Aorta (tissue), 5 donors: ENCODE results near the gene MMP24OS. TPM values are rescaled to one million over a fixed set of nuclear protein-coding genes. Genes with fewer than 3 reads are reported as not detected.

Source experiments
- ATAC-seq: fragments of 200-7000 bp; cut with Tn5 transposase; one replicate; pipeline ENCODE4 v1.9.1; 2022; ENCODE audit warnings: moderate library complexity; ENCODE audit not compliant: low FRiP score
- DNase-seq, 2 donors: peaks; one replicate each; pipeline ENCODE4 v3.0.0-alpha.2; 2020
- H3K27ac ChIP-seq, 2 donors: one replicate each; pipeline ENCODE4 v1.5.1; 2013; ENCODE audit warnings: low read length in 2 of 2, mild to moderate bottlenecking in 2 of 2, moderate library complexity in 2 of 2, control low read depth in 1 of 2, inconsistent platforms in 1 of 2, low read depth in 1 of 2
- H3K27me3 ChIP-seq, 2 donors: one replicate each; pipeline ENCODE4 v1.6.1; 2013; ENCODE audit warnings: control low read depth in 1 of 2, low read length in 1 of 2, mild to moderate bottlenecking in 1 of 2, moderate library complexity in 1 of 2; ENCODE audit not compliant: insufficient read depth in 2 of 2, control insufficient read depth in 1 of 2
- H3K36me3 ChIP-seq, 2 donors: one replicate each; pipeline ENCODE4 v1.6.1; 2013; ENCODE audit warnings: control low read depth in 1 of 2, low read length in 1 of 2, mild to moderate bottlenecking in 1 of 2; ENCODE audit not compliant: insufficient read depth in 2 of 2, control insufficient read depth in 1 of 2
- H3K4me1 ChIP-seq, 2 donors: one replicate each; pipeline ENCODE4 v1.6.1; 2013; ENCODE audit warnings: low read length in 2 of 2, control low read depth in 1 of 2, mild to moderate bottlenecking in 1 of 2, moderate library complexity in 1 of 2; ENCODE audit not compliant: insufficient read depth in 2 of 2, control insufficient read depth in 1 of 2
- H3K4me3 ChIP-seq, 2 donors: one replicate each; pipeline ENCODE4 v1.5.1; 2013; ENCODE audit warnings: low read length in 2 of 2, control low read depth in 1 of 2, mild to moderate bottlenecking in 1 of 2
- H3K9me3 ChIP-seq: one replicate; pipeline ENCODE4 v1.6.1; 2013; ENCODE audit warnings: mild to moderate bottlenecking, low read length; ENCODE audit not compliant: control insufficient read depth
- WGBS, 2 donors: extraction: QIAGEN DNeasy Blood & Tissue Kit; methylation state at CpG; one replicate each; pipeline ENCODE4 v1.1.7; 2013; 5-methylcytosine and 5-hydroxymethylcytosine counted together
- intact Hi-C, 2 donors: fragments of 100-400 bp; cut with DNase I; formaldehyde crosslinking; loops; one replicate each; pipeline versions ENCODE4 v1.14.2 to v1.15.0; 2022
- polyA plus RNA-seq, 2 donors: library from polyadenylated mRNA; stranded (reverse); fragments of 200-250 nt; gene quantifications; one replicate each; pipeline ENCODE4 v1.2.3, GENCODE V29; 2013
- total RNA-seq, 2 donors: library from RNA; stranded (reverse); fragmentation: NEBNext Ultra II Directional; extraction: Animal tissue kit (Norgen Biotek cat#: 25700); gene quantifications; one replicate each; pipeline ENCODE4 v1.2.1, GENCODE V29; 2021
- donor health status: healthy with polysubstance abuse.
- donor health status: Bipolar disorder and iron deficiency.
- donor health status: DM: no; HTN: no; CAD: no.
- donor health status: DM: no; HTN: no; CAD: no.
- donor health status: DM: yes; HTN: yes; CAD: no.

The MMP24OS gene
- total and polyA plus RNA-seq, 4 donors: 50.8 to 79.2 (median 60.0) TPM

DNA sequence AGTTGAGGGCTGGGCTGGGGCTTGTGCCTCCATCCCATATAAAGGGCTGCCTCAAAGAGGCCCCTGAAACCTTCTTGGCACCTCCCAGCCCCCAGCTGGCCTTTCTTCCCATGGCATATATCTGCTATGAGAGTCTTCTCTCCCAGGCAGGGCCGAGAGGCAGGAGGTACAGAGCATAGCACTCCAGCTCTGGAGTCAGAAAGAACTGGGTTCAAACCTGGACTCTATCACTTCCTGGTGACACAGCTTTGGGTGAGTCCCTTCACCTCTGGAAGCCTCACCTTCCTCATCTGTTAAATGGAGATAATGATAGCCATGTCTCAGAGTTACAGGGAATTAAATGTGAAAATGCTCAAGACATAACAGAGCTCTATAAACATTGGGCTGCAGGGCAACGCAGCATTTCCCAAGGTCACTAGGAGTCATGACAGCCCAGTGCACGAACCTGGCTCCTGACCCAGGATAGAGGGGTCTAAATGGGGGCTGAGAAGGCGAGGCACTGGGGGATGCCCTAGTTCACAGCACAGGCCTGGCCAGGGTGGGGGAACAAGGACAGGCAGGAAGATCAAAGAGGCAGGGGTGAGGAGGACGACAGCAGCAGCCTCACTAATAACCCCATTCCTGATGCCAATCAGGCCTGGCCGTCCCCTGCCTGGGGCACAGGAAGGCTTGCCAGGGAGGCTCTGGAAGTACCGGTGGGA is 12.4 kb upstream of the MMP24OS start:
- ATAC-seq: no peak
- no peak for DNase-seq
- 69 to 70% methylated on average over 7 of the region's 7 CpGs for WGBS, 2 donors

DNA sequence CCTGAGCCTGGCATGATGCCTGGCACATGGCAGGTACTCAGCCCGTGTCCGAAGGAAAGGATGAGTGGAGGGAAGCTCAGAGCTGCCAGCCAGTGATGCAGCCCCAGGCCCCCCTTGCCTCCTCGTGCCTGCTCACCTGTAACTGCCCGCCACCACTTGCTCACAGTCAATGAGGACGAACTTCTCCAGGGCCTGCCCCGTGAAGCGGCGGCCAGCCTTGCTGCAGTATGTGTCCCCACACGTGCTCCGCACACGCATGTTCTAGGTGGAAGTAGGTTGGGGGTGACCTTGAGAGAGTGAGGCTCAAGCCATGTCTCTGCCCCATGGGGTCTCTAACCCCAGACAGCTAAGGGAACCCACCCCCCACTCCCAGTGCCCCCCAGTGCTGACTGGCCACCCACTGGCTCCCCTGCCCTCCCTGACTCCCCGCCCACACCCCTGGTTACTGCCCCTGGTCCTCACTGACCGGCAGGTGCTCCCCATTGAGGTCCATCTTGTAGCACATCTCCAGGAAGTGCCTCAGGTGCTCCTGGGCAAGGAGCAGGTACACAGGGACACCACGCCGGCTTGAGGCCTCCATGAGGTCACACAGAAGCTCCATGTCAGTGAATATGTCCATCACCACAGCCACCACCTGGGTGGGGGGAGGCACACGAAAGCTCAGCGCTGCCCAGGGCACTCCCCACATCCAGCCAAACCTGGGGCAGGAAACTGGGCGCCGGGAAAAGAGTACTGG is 10.6 kb upstream of the MMP24OS start:
- Histone ChIP-seq H3K4me3 (no peak overlapping the region), H3K27ac (no peak overlapping the region), H3K27me3 (no peaks in the 10 kb centered on the region), H3K9me3 (no peaks in the 10 kb centered on the region), H3K36me3 (no peaks in the 10 kb centered on the region), H3K4me1 (no peaks in the 10 kb centered on the region)
- peak in 1 of 2 donors; percentile 71 for DNase-seq
- intact Hi-C loops: no loop called here
- 85 to 86% methylated on average over 19 of the region's 19 CpGs for WGBS, 2 donors
- no peak for ATAC-seq

More for the DNA sequence above, 12.4 kb upstream of the MMP24OS start:
- H3K4me3 ChIP-seq: no peak overlapping the region
- H3K4me1 ChIP-seq: no peaks in the 10 kb centered on the region
- no peaks in the 10 kb centered on the region for H3K36me3 ChIP-seq
- no peaks in the 10 kb centered on the region for H3K9me3 ChIP-seq
- no peak overlapping the region for H3K27ac ChIP-seq
- intact Hi-C loops: no loop called here
- no peaks in the 10 kb centered on the region for H3K27me3 ChIP-seq

DNA sequence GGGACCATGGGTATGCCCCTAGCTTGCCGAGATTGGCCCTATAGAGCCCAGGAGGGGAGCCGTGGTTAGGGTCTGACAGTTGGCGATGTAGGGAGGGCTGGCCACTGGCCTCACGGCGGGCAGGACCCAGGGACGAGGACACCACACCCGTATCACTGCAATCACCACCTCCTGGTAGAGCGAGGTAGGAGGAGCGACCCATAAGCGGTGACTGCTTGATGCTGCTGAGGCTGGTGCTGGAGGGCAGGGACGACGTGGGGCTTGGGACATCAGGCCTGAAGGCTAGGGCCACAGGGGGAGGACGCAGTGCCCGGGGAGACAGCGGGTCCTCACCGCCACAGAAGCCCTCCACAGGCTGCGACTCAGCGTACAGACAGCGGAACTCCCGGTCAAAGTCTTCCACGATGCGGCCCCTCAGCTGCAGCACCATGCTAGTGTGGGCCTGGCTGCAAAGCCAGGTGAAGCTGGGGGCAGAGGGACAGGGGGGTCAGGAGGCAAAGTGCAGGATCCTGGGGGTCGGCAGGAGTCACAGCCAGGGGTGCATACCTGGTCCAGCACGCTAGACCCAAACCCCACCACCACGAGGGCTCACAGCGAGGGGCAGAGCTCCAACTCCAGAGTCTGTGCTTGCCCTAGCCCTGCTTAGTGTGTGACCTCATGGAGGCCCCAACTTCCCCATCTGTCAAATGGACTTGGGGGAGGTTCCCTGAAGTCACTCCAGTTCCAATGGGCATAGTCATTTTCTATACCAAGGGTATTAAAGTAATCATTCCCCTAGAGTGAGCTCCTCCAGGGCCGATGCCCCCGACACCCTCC is 9.8 kb upstream of the MMP24OS start:
- ATAC-seq (no peak), DNase-seq (peak in 1 of 2 donors; percentile 61)

DNA sequence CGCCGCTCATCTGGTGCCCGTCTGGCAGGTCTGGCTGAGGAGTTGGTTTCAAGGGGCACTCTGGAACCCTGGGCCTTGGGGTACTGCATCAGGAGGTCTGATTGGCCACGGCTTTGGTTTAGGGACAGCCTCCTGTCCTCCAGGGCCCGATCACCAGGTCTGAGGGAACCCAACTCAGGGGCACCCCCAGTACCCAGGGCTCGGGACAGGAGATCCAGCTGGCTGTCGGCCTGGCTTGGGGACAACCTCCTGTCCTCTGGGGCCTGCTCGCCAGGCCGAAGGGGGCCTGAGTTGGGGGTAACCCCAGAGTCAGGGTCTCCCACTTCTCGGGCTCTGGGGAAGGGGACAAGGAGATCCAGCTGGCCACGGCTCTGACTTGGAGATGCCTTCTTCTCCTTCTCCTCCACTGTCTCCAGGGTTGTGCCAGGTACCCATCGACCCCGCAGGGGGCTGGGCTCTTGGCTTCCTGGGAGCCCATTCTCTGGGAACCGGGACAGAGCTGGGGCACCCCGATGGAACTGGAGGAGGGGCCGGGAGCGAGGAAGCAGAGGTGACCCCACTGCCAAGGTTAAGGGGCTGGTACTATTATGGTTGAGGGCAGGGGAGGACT is 9.1 kb upstream of the MMP24OS start:
- ATAC-seq (no peak), DNase-seq (peak in 1 of 2 donors; percentile 71)
- 85 to 91% methylated on average over 17 of the region's 17 CpGs for WGBS, 2 donors
- no peaks in the 10 kb centered on the region for H3K27me3 ChIP-seq
- H3K9me3 ChIP-seq: no peaks in the 10 kb centered on the region
- no peak overlapping the region for H3K27ac ChIP-seq
- H3K4me1 ChIP-seq: no peaks in the 10 kb centered on the region
- no peak overlapping the region for H3K4me3 ChIP-seq
- intact Hi-C loops: no loop called here
- H3K36me3 ChIP-seq: no peaks in the 10 kb centered on the region

More for the DNA sequence above, 9.8 kb upstream of the MMP24OS start:
- H3K36me3 ChIP-seq: no peaks in the 10 kb centered on the region
- H3K4me3 ChIP-seq: no peak overlapping the region
- intact Hi-C loops: no loop called here
- WGBS, 2 donors: 85 to 88% methylated on average over 28 of the region's 28 CpGs
- no peaks in the 10 kb centered on the region for H3K9me3 ChIP-seq
- H3K27ac ChIP-seq: no peak overlapping the region
- no peaks in the 10 kb centered on the region for H3K4me1 ChIP-seq
- no peaks in the 10 kb centered on the region for H3K27me3 ChIP-seq

DNA sequence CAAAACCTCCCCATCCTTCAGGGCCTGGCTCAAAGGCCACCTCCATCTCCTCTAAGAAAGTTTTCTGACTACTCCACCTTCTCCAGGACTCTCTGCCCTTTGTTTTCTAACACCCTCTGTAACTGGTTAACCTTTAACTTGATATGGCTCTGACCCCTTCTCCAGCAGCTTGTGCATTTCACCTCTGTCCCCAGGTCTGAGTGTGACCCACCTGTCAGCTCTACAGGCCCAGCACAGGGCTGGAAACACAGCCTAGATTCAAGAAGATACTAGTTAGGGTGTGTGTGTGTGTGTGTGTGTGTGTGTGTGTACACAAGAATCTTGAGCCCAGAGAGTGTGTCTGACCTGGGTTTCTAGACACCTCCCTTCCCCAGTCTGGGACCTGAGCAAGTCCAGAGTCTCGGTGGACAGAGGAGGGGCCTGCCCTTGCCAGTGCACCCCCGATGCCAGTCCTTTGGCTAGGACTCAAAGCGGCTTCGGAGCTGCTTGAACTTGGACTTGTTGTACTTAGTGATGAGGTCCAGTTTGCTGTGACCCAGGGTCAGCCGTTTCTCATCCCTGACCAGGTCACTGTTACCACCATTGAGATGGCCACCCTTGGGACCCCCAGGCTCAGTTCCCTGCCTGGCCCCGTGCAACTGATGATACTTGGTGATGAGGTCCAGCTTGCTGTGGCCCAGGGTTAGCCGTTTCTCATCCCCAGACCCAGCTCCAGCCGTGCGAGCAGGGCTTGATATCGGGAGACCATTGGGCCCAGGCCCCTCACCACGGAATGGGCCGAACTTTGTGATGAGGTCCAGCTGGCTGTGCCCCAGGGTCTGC is 8.4 kb upstream of the MMP24OS start:
- H3K36me3 ChIP-seq: no peaks in the 10 kb centered on the region
- H3K4me1 ChIP-seq: no peaks in the 10 kb centered on the region
- peak in 1 of 2 donors; percentile 72 for DNase-seq
- no peaks in the 10 kb centered on the region for H3K9me3 ChIP-seq
- WGBS, 2 donors: 91 to 94% methylated on average over 12 of the region's 12 CpGs
- ATAC-seq: no peak
- H3K27ac ChIP-seq: no peak overlapping the region
- intact Hi-C loops: no loop called here
- H3K4me3 ChIP-seq: no peak overlapping the region
- no peaks in the 10 kb centered on the region for H3K27me3 ChIP-seq

DNA sequence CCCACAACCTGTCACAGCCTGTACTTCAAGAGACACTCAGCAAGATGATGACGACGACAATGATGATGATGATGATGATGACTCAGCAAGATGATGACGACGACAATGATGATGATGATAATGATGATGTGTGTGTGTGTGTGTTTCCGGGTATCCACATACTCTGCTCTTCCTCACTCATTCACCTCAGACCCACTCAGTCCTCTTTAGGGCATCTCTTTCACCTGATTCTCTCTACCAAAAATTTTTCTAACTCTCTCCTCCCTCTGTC is 7.8 kb upstream of the MMP24OS start:
- Histone ChIP-seq H3K4me3 (no peak overlapping the region), H3K36me3 (no peaks in the 10 kb centered on the region), H3K9me3 (no peaks in the 10 kb centered on the region), H3K4me1 (no peaks in the 10 kb centered on the region), H3K27me3 (no peaks in the 10 kb centered on the region), H3K27ac (no peak overlapping the region)
- intact Hi-C loops: no loop called here
- no peak for DNase-seq
- WGBS, 2 donors: 88% methylated on average over 5 of the region's 5 CpGs
- ATAC-seq: no peak

DNA sequence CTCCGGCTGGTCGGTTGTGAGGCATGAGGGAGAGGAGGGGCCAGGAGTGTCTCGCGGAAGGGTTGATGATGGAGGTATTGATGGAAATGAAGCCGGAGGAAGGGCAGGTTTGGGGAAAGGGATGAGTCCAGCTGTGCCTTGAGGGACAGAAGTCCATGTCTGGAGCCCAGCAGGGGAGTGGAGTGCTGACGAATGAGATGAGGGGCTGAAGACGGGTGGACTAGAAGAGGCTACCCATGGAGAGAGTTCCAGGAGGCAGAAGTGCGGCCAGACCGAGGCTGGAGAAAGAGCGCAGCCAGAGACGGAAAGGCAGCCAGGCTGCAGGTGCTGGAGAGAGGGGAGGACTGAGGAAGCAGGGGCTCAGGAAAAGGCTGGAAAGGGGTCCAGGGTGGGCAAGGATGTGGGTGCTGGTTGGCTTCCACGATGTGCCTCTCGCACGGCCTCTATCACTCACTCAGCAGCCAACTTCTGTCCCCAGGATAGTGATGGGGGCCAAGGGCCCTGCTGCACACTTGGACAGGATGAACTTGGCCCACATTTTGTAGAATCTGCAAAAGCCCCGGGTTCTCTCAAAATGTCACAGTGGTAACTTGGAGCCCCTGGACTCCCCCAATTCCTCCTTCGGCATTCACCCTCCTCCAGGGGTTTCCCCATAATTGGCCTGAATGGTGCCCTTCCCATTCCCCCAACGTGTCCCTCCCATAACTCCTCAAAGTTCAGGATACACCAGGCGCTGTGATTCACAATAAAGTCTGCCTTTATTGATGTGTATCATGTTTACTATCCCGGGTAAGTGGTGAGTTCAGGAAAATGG is 7.3 kb upstream of the MMP24OS start:
- 41 to 45% methylated on average over 19 of the region's 19 CpGs for WGBS, 2 donors
- Histone ChIP-seq H3K27ac (peak overlapping the region in 1 of 2 donors; percentile 38), H3K4me3 (peak overlapping the region; percentile 16 to 61), H3K9me3 (no peaks in the 10 kb centered on the region), H3K36me3 (no peaks in the 10 kb centered on the region), H3K27me3 (no peaks in the 10 kb centered on the region), H3K4me1 (no peaks in the 10 kb centered on the region)
- DNase-seq (peak in 1 of 2 donors; percentile 71), ATAC-seq (peak; percentile 26)
- intact Hi-C loops: no loop called here
